Measurements from ENCODE around the gene BRD2.

The BRD2 gene

DNA sequence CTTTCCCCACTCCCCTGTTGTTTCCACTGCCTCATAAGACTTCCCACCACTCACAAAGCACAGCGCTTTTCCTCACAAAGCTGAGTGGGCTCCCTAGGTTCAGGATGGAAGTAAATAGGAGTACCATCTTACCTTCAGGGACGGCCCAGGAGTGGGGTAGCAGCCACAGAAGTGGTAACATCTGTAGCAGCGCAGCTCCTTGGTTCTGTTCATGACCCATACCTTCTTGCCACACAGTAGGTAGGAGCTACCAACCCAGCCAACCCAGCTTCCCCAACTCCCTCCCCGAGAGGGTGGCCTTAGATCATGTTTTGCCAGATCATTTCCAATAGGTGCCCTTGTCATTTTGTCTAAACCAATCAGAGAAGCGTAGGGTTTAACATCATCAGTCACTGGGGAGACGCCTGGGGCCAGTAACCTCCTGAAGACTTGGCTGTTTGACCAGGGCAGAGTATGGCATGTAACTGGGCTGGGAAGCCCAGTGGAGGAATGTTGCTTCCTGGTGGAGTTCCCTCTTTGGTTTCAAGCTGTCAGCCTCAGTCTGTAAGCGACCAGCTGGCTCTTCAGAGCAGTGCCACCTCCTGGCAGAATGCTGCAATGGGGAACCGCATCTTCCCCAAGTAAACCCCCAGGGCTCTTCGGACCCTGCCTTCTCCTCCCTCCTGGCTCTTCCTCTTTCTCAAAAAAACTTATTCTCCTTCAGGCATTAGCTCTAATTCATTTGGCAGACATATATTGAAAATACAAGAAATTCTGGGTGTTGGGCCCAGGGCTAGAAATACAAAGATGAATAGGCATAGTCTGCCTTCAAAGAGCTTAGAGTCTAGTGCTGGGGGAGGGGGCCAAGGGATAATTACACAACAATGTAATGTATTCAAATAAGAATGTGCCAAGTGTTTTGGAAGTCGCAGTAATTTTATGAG is 15.3 kb upstream of the BRD2 start, which contains the start of gene HLA-DMA:
Gene HLA-DMA, minus strand, starts transcription at position 281 of the 923 bp plus-strand sequence. Its CDS starts 61 bp downstream, at position 220.
- peaks cover 5% of the 10 kb centered on the region for H3K4me1 ChIP-seq (ENCODE audit: control insufficient read depth, insufficient read depth, low read length)
- H3K4me3 ChIP-seq (ENCODE audit: low read depth, low read length), result peak within 1 kb of the TSS; percentile 27
- no peak within 1 kb of the TSS for H3K9ac ChIP-seq (ENCODE audit: low read depth, low read length)
- no peaks in the 10 kb centered on the region for H3K9me3 ChIP-seq (ENCODE audit: control insufficient read depth, insufficient read depth, low read length)
- no peaks in the 10 kb centered on the region for H3K36me3 ChIP-seq (ENCODE audit: control insufficient read depth, insufficient read depth, low read length)
- H3K27me3 ChIP-seq (ENCODE audit: control insufficient read depth, insufficient read depth, low read length), result no peaks in the 10 kb centered on the region

GRCh38 chr6:32953775-32954174 is 14.6 kb upstream of the BRD2 start:
- H3K4me3 ChIP-seq (ENCODE audit: low read depth, low read length), result no peak overlapping the region
- H3K27me3 ChIP-seq (ENCODE audit: control insufficient read depth, insufficient read depth, low read length), result no peaks in the 10 kb centered on the region
- H3K9ac ChIP-seq (ENCODE audit: low read depth, low read length), result no peak overlapping the region
- H3K36me3 ChIP-seq (ENCODE audit: control insufficient read depth, insufficient read depth, low read length), result no peaks in the 10 kb centered on the region
- peaks cover 5% of the 10 kb centered on the region for H3K4me1 ChIP-seq (ENCODE audit: control insufficient read depth, insufficient read depth, low read length)
- H3K9me3 ChIP-seq (ENCODE audit: control insufficient read depth, insufficient read depth, low read length), result no peaks in the 10 kb centered on the region

DNA sequence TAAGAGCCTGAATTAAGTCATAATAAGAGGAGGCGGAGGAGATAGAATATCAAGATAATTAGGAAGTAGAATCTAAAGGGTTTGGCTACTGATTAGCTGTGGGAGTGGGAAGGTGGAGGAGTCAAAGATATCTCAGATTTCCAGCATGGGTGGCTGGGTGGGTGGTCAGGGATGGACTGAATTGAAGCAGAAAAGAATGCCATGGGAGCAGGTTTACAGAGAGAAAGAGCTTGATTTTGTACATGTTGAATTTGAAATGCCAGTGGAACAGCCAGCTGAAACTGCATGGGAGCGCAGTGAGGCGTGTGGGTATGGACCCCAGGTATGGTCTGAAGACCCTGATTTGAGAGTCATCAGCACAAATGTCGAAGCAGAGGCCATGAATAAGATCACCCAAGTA is 14.1 kb upstream of the BRD2 start:
- no peaks in the 10 kb centered on the region for H3K9me3 ChIP-seq (ENCODE audit: control insufficient read depth, insufficient read depth, low read length)
- no peak overlapping the region for H3K4me3 ChIP-seq (ENCODE audit: low read depth, low read length)
- peaks cover 5% of the 10 kb centered on the region for H3K4me1 ChIP-seq (ENCODE audit: control insufficient read depth, insufficient read depth, low read length)
- H3K36me3 ChIP-seq (ENCODE audit: control insufficient read depth, insufficient read depth, low read length), result no peaks in the 10 kb centered on the region
- H3K9ac ChIP-seq (ENCODE audit: low read depth, low read length), result no peak overlapping the region
- H3K27me3 ChIP-seq (ENCODE audit: control insufficient read depth, insufficient read depth, low read length), result no peaks in the 10 kb centered on the region

DNA sequence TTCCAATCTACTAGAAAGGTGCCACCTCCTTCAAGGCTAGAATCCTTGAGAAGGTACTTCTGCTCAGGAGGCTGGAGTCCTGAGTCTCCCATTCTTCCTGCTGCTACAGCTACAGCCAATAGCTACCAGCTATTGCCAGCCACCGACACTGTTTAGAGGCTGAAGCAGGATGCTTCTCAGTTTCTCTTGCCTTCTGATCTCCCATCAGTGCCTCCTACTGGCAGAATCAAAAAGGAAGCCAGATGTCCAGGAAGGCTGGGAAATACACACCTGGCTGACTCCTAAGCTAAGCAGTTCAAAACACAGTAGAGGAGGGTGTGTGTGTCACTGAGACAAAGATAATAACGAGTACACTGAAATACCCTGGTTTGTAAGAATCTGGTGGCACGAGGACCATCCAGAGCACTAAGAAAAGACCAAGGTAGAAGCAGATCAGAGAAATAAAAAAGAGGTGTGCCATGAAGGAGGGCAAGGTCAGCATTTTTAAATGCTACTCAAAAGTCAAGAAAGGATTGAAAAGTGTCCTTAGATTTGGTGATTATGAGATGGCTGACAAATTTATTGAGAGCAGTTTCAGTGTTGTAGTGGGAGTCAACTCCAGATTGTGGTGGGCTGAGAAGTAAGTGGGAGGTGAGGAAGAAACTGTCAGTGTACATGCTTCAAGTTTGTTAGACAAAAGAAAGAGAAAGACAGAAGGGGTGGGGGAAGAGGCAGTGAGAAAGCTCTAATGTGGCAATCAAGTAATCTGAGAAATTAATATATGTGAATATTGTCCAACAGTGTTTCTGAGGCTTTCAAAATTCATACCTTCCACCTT is 13.2 kb upstream of the BRD2 start:
- Histone ChIP-seq H3K4me3 (ENCODE audit: low read depth, low read length) (no peak overlapping the region), H3K27me3 (ENCODE audit: control insufficient read depth, insufficient read depth, low read length) (no peaks in the 10 kb centered on the region), H3K4me1 (ENCODE audit: control insufficient read depth, insufficient read depth, low read length) (peaks cover 5% of the 10 kb centered on the region), H3K9me3 (ENCODE audit: control insufficient read depth, insufficient read depth, low read length) (no peaks in the 10 kb centered on the region), H3K9ac (ENCODE audit: low read depth, low read length) (no peak overlapping the region), H3K36me3 (ENCODE audit: control insufficient read depth, insufficient read depth, low read length) (no peaks in the 10 kb centered on the region)

- H3K36me3 ChIP-seq (ENCODE audit: control insufficient read depth, insufficient read depth, low read length), result no peaks in the 10 kb centered on the region
- H3K4me3 ChIP-seq (ENCODE audit: low read depth, low read length), result no peak overlapping the region
- H3K9me3 ChIP-seq (ENCODE audit: control insufficient read depth, insufficient read depth, low read length), result no peaks in the 10 kb centered on the region
- peaks cover 5% of the 10 kb centered on the region for H3K4me1 ChIP-seq (ENCODE audit: control insufficient read depth, insufficient read depth, low read length)
- H3K27me3 ChIP-seq (ENCODE audit: control insufficient read depth, insufficient read depth, low read length), result no peaks in the 10 kb centered on the region
- no peak overlapping the region for H3K9ac ChIP-seq (ENCODE audit: low read depth, low read length)
Measured at GRCh38 chr6:32956176-32956575, 12.2 kb upstream of the BRD2 start.

DNA sequence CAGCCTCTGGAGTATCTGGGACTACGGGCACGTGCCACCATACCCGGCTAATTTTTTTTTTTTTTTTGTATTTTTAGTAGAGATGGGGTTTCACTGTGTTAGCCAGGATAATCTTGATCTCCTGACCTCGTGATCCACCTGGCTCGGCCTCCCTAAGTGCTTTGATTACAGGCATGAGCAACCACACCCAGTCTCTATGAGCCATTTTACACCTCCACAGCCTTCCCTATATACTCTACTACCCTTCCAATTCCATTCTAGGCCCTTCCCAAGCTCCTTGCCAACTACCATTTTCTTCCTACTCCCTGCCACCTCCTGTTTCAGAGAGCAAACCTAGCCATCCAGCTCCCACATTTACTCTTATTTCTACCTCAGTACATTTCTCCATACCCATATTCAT is 7.8 kb upstream of the BRD2 start:
- H3K9me3 ChIP-seq (ENCODE audit: control insufficient read depth, insufficient read depth, low read length), result no peaks in the 10 kb centered on the region
- no peaks in the 10 kb centered on the region for H3K4me1 ChIP-seq (ENCODE audit: control insufficient read depth, insufficient read depth, low read length)
- no peak overlapping the region for H3K4me3 ChIP-seq (ENCODE audit: low read depth, low read length)
- H3K27me3 ChIP-seq (ENCODE audit: control insufficient read depth, insufficient read depth, low read length), result no peaks in the 10 kb centered on the region
- H3K9ac ChIP-seq (ENCODE audit: low read depth, low read length), result no peak overlapping the region
- H3K36me3 ChIP-seq (ENCODE audit: control insufficient read depth, insufficient read depth, low read length), result no peaks in the 10 kb centered on the region

DNA sequence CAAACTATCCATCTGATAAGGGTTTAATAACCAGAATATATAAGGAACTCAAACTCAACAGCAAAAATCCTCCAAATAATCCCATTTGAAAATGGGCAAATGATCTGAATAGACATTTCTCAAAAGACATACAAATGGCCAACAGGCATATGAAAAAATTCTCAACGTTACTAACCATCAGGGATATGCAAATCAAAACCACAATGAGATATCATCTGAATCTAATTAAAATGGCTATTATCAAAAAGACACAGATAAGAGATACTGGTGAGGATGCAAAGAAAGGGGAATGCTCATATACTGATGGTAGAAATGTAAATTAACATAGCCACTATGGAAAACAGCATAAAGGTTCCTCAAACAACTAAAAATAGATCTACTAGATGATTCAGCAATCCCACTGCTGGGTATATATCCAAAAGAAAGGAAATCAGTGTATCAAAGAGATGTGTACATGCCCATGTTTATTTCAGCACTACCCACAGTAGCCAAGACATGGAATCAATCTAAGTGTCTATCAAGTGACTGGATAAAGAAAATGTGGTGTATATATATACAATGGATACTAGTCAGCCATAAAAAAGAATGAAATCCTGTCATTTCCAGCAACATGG is 6.1 kb upstream of the BRD2 start:
- Histone ChIP-seq H3K9me3 (ENCODE audit: control insufficient read depth, insufficient read depth, low read length) (no peaks in the 10 kb centered on the region), H3K9ac (ENCODE audit: low read depth, low read length) (no peak overlapping the region), H3K27me3 (ENCODE audit: control insufficient read depth, insufficient read depth, low read length) (no peaks in the 10 kb centered on the region), H3K4me3 (ENCODE audit: low read depth, low read length) (no peak overlapping the region), H3K36me3 (ENCODE audit: control insufficient read depth, insufficient read depth, low read length) (no peaks in the 10 kb centered on the region), H3K4me1 (ENCODE audit: control insufficient read depth, insufficient read depth, low read length) (peaks cover 6% of the 10 kb centered on the region)

GRCh38 chr6:32963866-32964265 is 4.5 kb upstream of the BRD2 start:
- no peak overlapping the region for H3K4me3 ChIP-seq (ENCODE audit: low read depth, low read length)
- H3K27me3 ChIP-seq (ENCODE audit: control insufficient read depth, insufficient read depth, low read length), result no peaks in the 10 kb centered on the region
- H3K36me3 ChIP-seq (ENCODE audit: control insufficient read depth, insufficient read depth, low read length), result no peaks in the 10 kb centered on the region
- H3K9ac ChIP-seq (ENCODE audit: low read depth, low read length), result no peak overlapping the region
- peaks cover 6% of the 10 kb centered on the region for H3K4me1 ChIP-seq (ENCODE audit: control insufficient read depth, insufficient read depth, low read length)
- no peaks in the 10 kb centered on the region for H3K9me3 ChIP-seq (ENCODE audit: control insufficient read depth, insufficient read depth, low read length)

- Histone ChIP-seq H3K4me1 (ENCODE audit: control insufficient read depth, insufficient read depth, low read length) (peaks cover 6% of the 10 kb centered on the region), H3K9ac (ENCODE audit: low read depth, low read length) (no peak overlapping the region), H3K4me3 (ENCODE audit: low read depth, low read length) (no peak overlapping the region), H3K27me3 (ENCODE audit: control insufficient read depth, insufficient read depth, low read length) (no peaks in the 10 kb centered on the region), H3K9me3 (ENCODE audit: control insufficient read depth, insufficient read depth, low read length) (no peaks in the 10 kb centered on the region), H3K36me3 (ENCODE audit: control insufficient read depth, insufficient read depth, low read length) (peaks cover 4% of the 10 kb centered on the region)
Measured at GRCh38 chr6:32964776-32965175, 3.6 kb upstream of the BRD2 start.

DNA sequence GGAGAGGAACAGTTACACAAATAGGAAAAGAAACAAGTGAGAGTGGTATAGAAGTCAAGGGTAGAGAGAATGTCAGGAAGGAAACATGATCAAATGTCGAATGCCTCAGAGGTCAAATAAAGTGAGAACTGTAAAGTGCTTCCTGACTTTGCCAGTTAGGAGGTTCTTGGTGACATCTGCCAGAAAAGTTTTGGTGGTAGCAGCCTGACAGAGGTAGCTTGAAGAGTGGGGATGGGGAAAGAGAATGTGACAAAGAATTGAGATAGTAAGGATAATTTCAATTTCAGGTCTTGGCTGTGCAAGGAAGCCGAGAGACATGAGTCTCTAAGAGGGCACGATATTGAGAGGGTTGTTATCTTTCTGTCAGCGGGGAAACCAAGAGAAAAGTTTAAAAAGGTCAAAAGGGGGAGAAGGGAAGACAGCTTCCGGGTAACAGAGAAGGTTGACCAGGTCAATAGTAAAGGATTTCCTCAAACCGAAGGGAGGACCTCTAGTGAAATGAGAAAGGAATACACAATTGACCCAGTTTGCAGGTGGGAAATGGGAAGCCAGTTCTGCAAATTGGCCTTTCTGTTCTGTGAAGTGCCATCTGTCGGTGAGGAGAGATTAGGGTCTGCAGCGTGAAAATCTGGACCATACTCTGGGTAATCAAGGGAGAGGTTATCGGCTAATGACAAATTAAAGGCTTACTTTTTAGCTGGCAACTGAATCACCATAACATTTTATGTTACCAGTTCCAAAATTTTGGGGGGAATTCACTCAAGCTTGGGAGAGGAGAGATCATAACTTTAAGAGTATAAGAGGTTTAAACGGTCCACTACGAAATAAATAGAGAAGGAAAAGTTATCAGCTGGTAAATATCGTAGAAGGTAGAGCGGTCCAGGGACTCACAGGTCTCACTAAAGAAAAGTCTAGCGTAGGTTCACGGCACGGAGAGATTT is 973 bp upstream of the BRD2 start:
- Histone ChIP-seq H3K4me1 (ENCODE audit: control insufficient read depth, insufficient read depth, low read length) (peaks cover 6% of the 10 kb centered on the region), H3K4me3 (ENCODE audit: low read depth, low read length) (peak overlapping the region; percentile 100), H3K36me3 (ENCODE audit: control insufficient read depth, insufficient read depth, low read length) (peaks cover 10% of the 10 kb centered on the region), H3K9me3 (ENCODE audit: control insufficient read depth, insufficient read depth, low read length) (no peaks in the 10 kb centered on the region), H3K9ac (ENCODE audit: low read depth, low read length) (peak overlapping the region; percentile 97), H3K27me3 (ENCODE audit: control insufficient read depth, insufficient read depth, low read length) (no peaks in the 10 kb centered on the region)

Data from iPS-15b (cell line).